ENCODE data around the gene SLC26A3.

The SLC26A3 gene

DNA sequence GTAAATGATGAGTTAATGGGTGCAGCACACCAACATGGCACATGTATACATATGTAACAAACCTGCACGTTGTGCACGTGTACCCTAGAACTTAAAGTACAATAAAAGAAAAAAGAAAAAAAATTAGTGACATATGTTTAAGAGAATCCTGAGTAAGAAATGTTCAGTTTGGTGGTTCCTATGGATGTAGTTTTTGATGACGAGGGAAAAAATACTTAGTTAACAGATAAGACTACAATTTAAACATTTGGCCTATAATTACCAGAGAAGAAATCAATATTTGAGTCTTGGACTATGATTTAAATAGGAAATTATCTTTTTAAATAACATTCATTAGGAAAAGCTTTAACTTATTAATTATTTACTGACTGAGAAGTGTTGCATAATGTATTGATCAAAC is 39.2 kb upstream of the SLC26A3 start:
- TF ChIP-seq, protein P1, sequence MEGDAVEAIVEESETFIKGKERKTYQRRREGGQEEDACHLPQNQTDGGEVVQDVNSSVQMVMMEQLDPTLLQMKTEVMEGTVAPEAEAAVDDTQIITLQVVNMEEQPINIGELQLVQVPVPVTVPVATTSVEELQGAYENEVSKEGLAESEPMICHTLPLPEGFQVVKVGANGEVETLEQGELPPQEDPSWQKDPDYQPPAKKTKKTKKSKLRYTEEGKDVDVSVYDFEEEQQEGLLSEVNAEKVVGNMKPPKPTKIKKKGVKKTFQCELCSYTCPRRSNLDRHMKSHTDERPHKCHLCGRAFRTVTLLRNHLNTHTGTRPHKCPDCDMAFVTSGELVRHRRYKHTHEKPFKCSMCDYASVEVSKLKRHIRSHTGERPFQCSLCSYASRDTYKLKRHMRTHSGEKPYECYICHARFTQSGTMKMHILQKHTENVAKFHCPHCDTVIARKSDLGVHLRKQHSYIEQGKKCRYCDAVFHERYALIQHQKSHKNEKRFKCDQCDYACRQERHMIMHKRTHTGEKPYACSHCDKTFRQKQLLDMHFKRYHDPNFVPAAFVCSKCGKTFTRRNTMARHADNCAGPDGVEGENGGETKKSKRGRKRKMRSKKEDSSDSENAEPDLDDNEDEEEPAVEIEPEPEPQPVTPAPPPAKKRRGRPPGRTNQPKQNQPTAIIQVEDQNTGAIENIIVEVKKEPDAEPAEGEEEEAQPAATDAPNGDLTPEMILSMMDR (IDR thresholded peaks at IDR 0.05; ENCODE audit: insufficient read depth, low read depth, low read length, missing control alignments) = no peak
- H3K4me3 ChIP-seq (ENCODE audit: low read depth, low read length) = no peak overlapping the region
- DNase-seq (ENCODE audit: low read depth) = no peak

DNA sequence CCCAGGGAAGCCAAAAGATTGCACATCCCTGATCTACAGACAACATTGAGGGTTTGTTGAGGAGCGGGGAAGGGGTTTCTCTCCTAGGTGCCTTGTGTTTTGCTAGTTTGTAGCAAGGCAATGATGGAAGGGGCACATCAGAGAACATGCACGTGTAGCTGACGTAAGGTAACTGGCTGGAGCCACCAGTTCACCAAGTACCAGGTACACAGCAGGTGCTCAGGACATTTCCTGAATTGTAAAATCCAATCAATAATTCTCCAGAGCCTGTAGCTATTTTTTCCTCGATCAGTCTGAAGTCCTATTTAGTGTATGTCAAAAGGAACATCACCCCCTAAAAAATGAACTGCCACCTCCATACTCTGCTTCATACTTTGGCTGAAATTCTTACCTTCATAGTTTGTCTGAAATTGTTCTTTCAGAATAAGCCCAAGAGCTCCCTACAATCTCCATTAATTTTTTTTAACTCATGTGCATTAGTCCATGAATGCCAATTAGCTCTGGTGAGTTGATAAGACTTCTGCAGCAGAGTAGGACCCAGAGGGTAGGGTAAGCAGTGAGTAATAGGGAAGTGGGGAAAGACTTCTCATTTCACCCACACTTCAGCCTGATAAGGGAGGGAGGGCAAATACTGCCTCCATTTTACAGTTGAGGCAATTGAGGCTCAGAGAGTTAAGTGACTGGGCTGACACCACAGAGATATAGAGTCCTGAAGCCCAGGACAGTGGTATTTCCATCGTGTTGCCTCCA is 36.0 kb upstream of the SLC26A3 start:
- DNase-seq (ENCODE audit: low read depth) = no peak

DNA sequence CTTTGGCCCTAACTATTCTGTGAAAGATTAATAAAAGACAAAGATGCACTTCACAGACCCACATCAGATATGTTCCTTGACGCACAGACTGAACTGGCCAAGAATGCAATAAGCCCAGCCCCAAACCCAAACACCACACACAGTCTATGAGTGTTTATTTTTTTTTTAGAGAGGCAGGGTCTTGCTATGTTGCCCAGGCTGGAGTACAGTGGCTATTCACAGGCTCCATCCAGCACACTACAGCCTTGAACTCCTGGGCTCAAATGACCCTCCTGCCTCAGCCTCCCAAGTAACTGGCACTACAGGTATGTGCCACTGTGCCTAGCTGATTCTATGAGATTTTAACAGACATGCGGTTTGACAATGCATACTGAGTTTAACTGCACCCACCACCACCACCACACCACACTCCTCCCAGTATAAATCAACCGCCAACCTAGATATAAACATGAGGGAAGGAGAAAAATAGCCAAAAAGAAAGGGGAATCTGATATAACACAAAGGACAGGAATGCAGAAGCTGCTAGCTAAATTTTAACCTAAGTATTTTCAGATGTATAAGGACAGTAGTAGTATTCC is 35.1 kb upstream of the SLC26A3 start:
- TF ChIP-seq, protein P1 (IDR thresholded peaks at IDR 0.05; ENCODE audit: insufficient read depth, low read depth, low read length, missing control alignments) = no peak
- H3K4me3 ChIP-seq (ENCODE audit: low read depth, low read length) = no peak overlapping the region
- DNase-seq (ENCODE audit: low read depth) = no peak

More for the DNA sequence above, 36.0 kb upstream of the SLC26A3 start:
- no peak overlapping the region for H3K4me3 ChIP-seq (ENCODE audit: low read depth, low read length)
- TF ChIP-seq, protein P1 (IDR thresholded peaks at IDR 0.05; ENCODE audit: insufficient read depth, low read depth, low read length, missing control alignments) = no peak

DNA sequence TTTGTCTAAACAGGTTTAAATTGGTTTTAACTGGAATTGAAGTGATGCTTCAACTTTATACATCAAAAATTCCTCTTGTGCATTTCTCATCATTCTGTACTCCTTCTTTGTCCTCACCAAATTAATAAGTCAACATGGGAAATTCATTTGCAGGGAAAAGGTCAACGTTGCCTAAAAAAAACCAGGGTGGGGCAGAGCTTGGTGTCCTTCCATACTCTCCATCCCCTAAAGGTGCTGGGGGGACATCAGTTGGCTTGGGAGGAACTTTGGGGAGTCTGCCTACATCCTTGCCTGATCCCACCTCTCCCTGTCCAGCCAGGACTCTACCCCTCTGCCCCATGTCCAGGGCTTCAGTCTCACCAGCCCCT is 34.1 kb upstream of the SLC26A3 start:
- H3K4me3 ChIP-seq (ENCODE audit: low read depth, low read length) = no peak overlapping the region
- TF ChIP-seq, protein P1 (IDR thresholded peaks at IDR 0.05; ENCODE audit: insufficient read depth, low read depth, low read length, missing control alignments) = no peak
- DNase-seq (ENCODE audit: low read depth) = no peak

DNA sequence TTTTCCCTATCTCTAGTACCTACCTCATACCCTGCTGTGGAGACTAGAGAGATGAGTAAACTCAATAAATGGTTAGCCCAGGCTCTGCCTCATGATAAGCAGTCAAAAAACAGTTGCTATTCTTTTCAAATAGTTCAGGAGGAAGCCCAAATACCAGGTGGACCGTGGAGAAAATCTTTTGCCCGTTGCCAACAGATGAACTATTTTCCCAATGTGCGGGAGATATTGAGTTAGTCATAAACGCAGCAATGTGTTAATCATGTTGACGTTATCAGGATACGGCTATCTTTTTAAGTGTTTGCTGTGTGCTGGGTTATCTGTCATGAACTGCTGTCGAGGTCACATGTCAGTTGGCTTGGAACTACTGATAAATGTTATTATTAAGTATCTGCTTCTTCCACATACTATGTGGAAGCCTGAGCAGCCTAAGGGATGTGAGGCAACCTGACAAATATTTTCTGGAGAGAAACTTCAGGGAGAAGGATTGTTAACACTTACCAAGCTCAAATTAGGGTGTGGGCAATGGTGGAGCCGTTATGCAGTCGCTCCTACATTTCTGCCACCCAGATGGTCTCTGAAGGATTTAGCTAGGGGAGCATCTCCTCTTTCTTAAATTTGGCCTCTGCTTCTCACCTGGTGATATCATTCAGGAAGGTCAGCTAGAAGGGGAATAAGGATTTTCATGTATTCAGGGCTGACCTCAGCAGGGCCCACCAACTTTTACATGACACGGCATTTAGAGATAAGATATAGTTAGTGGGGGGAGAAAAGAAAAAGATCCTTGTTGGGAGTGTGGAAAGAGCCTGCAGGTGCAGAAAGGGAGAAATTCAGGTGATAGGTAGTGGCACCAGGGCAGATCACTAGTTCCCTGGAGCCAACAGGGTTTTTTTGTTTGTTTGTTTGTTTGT is 33.5 kb upstream of the SLC26A3 start:
- H3K4me3 ChIP-seq (ENCODE audit: low read depth, low read length) = no peak overlapping the region
- TF ChIP-seq, protein P1 (IDR thresholded peaks at IDR 0.05; ENCODE audit: insufficient read depth, low read depth, low read length, missing control alignments) = no peak
- no peak for DNase-seq (ENCODE audit: low read depth)

DNA sequence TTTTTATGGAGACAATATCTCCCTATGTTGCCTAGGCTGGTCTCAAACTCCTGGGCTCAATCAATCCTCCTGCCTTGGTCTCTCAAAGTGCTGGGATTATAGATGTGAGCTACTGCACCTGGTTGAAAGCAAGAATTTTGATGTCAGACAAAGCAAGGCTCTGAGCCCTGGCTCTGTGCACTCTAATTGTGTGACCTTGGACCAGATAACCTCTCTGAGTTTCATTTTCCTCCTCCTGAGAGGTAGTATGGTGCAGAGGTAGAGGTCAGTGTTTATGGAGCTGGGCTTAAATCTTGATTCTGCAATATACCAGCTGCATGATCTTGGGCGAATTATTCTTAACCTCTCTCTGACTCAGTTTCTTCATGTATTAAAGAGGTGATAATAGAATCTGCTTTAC is 31.4 kb upstream of the SLC26A3 start:
- no peak for DNase-seq (ENCODE audit: low read depth)
- no peak overlapping the region for H3K4me3 ChIP-seq (ENCODE audit: low read depth, low read length)
- TF ChIP-seq, protein P1 (IDR thresholded peaks at IDR 0.05; ENCODE audit: insufficient read depth, low read depth, low read length, missing control alignments) = no peak
